UCSD-AML1 (cell line): ENCODE data around the gene ERC2.
"Not testable (repeated sequence)": the region's sequence is repeated elsewhere in the genome, so short reads cannot be mapped to it uniquely, and the experiment has no call there.

Experiments used
- DNase-seq: peaks from one replicate; lab custom pipeline; 2025; ENCODE audit not compliant: unreplicated experiment; lab: John Stamatoyannopoulos, UW

ERC2 gene

DNA sequence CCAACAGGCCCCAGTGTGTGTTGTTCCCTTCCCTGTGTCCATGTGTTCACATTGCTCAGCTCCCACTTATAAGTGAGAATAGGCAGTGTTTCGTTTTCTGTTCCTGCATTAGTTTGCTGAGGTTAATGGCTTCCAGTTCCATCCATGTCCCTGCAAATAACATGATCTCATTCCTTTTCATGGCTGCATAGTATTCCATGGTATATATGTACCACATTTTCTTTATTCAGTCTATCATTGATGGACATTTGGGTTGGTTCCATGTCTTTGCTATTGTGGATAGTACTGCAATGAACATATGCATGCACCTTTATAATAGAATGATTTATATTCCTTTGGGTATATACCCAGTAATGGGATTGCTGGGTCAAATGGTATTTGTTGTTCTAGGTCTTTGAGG, 452.9 kb downstream of the ERC2 start:
- DNase-seq, result not testable (repeated sequence)

- no peak for DNase-seq
Measured at GRCh38 chr3:56012721-56013120, 455.5 kb downstream of the ERC2 start.

GRCh38 chr3:56005196-56005805, 463.0 kb downstream of the ERC2 start:
- no peak for DNase-seq

DNA sequence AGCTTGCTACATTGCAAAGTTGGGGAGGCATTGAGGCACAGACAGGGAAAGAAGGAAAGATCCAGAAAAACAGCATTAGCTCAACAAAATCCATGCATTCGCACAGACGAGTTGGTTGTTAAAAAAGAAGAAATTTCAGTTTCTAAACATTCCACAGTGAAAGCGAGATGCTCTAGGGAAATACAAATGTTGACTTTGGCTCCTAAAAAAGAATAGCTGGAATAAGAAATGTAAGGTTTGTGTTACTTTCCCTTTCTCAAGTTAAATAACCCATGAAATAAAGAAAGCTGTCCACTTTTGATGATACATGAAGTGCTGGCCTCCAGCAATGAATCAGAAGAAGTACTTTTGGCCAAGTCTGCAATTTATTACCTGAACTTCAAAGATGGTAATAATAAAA, 465.1 kb downstream of the ERC2 start:
- DNase-seq, result no peak

GRCh38 chr3:56001991-56002390, 466.3 kb downstream of the ERC2 start:
- DNase-seq, result no peak

DNA sequence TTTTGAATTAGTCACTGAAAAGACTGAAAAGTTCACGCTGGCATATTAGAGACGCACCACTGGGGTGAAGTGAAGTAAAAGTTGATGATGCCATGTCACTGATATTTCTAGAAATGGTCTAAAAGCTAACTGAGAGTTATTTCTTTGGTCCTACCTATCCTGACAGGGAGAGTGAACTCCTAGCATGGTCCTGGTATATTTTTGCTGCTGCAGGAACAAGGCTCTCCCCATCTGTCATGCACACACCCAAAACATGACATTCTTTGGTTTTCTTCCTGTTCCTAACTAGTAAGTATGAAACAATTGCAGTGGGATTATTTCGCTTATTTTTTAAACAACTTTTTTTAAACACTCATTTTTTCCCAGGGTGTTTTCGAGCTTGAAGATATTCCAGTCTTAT, 466.7 kb downstream of the ERC2 start:
- DNase-seq, result no peak

DNA sequence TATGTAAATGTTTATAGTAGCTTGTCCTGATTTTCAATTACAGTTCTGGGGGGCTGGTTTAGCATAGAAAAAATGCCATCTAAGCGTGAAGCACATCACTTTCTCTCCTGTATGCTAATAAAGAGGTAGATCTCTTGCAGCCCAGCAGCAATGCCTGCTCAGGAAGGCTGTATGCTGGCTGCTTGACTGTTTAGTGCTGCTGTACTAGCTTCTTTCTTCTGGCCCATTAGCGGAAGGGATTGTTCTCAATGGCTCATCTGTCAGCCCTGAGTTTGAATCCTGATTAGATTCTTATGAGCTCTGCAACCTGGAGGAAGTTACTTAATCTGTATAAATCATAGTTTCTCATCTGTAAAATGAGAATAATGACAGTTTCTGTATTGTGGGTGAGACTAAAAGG, 478.9 kb downstream of the ERC2 start:
- DNase-seq, result no peak

DNA sequence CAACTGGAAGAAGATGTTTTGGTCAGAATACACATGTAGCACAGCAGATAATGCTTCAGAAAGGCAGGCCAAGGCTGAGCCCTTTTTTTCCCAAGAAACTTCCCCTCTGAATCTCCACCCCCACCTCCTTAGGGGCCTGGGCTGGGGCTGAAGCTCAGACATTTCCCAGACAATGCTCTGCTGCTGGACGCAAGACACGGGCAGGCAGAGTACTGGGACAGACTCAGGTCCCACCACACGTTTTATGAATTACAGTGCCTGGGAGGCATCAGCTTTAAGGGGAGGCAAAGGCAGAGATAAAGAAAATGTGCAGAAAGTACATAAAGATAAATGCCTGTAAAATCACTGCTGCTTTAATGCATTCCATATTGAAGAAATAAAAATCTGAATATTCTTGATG, 479.4 kb downstream of the ERC2 start:
- DNase-seq, result no peak

GRCh38 chr3:55984626-55985025, 483.6 kb downstream of the ERC2 start:
- DNase-seq, result no peak

DNA sequence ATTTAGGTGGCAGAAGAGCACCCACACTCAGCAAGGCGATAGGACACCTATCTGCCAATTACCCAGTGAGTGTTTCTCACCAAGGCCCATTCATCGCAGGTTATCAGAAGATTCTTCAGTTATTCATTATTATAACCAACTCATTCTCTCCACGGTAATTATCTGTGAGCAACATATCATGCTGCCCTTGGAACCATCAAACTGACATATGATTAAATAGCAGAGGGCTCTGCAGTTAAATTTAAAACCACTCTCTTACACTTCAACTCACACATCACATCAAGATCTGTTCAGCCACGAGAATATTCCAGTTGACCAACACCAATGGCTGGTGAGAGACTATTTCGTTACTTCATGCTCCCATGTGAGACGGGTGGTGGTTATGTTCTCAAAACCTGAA, 489.3 kb downstream of the ERC2 start:
- no peak for DNase-seq

GRCh38 chr3:55974421-55975165, 493.7 kb downstream of the ERC2 start:
- no peak for DNase-seq

- DNase-seq, result no peak
Measured at GRCh38 chr3:55969634-55970033, 498.6 kb downstream of the ERC2 start.

DNA sequence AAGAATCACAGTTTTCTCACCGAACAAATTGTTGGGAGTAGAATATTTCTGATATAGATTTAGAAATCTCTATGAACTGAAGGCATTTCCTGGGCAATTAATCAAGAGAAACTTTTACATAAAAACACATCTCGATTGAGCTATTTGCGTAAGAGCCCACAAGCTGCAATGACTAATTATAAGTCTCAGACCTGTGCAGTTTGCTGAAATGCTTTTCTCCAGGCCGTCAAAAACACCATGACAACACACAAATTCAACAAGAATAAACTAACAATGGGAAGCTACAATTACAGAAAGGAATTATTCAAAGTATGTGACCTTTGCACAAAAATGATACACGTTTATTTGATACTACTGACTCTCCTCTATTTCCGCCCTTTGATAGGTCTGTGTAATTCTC, 499.9 kb downstream of the ERC2 start:
- no peak for DNase-seq

- no peak for DNase-seq
Measured at GRCh38 chr3:55966566-55966965, 501.7 kb downstream of the ERC2 start.

- DNase-seq, result no peak
Measured at GRCh38 chr3:55965776-55966175, 502.5 kb downstream of the ERC2 start.

- DNase-seq, result no peak
Measured at GRCh38 chr3:55964491-55964985, 503.7 kb downstream of the ERC2 start.

DNA sequence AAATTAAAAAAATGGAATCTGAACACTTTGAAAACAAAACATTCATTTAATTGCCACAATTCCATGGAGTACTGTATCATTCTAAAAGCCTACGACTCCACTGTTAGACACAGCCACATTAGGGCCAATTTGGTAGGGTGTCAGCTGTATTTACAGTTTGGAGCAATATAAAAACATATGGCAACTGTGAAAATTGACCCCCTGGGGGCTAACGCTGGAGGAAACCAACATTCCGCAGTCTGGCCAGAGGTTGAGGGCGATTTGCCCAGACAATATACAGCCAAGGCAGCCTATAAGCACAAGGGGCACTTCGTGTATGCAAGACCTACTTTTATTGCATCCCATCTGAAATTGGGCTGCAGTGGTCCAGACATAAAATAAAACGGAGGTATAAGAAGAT, 504.7 kb downstream of the ERC2 start:
- no peak for DNase-seq

GRCh38 chr3:55959471-55960080, 508.7 kb downstream of the ERC2 start:
- no peak for DNase-seq

DNA sequence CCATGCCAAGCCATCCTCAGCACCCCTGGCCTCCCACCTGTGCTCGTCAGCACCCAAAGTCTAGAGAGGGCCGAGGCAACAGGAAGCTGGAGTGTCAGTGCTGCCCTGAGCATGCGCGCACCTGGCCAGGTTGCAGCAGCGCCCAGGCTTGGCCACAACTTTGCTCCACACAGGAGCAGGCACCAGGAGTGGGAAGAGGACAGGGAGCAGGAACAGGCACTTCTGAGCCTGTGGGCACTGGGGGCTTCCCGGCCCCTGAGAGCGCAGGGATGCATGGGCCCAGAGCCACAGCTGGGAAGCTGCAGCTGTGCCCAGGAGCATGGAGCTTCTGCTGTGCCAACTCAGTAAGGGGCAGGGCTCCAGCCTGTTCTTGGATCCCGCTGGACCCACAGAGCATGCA, 509.7 kb downstream of the ERC2 start:
- no peak for DNase-seq

DNA sequence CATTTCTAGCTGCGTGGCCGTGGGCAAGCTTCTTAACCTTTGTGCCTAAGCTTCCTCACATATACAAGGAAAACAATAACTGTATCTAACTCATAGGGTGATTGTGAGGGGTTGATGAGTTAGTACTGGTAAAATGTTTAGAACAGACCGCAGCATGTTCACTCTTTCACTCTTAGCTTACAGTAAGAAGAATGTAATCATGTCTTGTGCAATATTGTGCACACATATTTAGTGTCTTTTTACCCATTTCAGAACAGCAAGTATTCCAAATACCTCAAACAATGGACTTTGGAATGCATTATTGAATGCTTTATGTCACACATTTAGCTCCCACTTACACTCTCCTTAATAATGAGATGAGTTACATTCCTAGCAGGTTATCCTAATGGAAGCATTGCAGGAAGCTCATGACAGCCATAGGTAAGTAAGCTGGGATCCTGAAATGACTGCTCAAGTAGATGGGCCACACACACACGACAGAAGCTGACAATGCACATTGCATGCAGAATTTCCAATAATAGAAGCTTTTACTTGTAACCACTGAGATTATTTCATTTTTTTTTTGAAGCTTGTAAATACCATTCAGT, 512.3 kb downstream of the ERC2 start:
- DNase-seq, result no peak

DNA sequence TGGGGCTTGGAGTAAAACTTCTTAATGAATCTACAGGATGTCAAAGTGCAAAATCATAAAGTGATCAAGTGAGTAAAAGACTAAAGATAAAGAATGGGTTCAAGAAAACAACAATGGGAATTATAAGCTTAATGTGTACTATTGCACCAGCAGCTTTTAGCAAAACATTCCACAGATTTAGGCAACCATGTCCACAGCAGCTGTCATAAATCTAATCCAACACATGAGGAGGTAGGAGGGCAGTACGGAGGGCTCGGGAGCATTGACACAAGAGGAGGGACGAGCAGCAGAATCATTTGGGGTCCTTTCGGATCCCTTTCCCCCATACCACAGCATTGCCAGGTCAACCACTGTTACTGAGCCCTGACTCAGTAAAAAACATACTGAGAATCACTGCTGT, 516.9 kb downstream of the ERC2 start:
- no peak for DNase-seq

GRCh38 chr3:55947406-55947805, 520.9 kb downstream of the ERC2 start:
- DNase-seq, result no peak
